Fibroblast of mammary gland (primary cell): ENCODE results near the gene FYN.

Source experiments
- DNase-seq: peaks from one replicate; pipeline ENCODE4 v3.0.0-alpha.2; 2010; ENCODE audit warnings: low read depth
- H3K4me3 ChIP-seq: 2 replicates; pipeline ENCODE4 v1.5.1; 2011; ENCODE audit warnings: low read depth, mild to moderate bottlenecking, low read length, moderate library complexity; ENCODE audit not compliant: control insufficient read depth
- TF ChIP-seq, protein P1 (sequence below): conservative IDR thresholded peaks from 2 replicates; pipeline ENCODE4 v1.5.1; 2011; ENCODE audit warnings: low read depth, low read length, inconsistent platforms; ENCODE audit not compliant: control insufficient read depth, insufficient read depth

FYN gene

DNA sequence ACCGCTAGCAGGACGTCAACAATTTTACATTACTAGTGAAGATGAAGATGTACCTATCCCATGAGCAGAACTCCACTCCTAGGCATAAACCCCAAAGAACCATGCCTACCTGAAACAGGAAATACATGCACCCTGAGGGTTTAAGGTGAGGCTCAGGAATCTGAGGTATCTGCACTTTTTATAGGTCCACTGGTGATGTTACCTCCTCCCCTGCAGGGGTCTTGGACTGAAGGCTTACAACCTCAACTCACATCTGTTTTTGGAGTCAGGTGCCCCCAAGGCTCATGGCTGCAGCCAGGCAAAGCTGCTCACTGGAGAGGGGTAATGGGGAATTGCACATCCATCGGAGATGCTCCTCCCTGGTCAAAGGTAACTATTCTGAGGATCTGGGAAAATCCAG lies 135.1 kb downstream of the FYN start:
- DNase-seq: no peak
- no peak overlapping the region for H3K4me3 ChIP-seq
- TF ChIP-seq, protein P1, sequence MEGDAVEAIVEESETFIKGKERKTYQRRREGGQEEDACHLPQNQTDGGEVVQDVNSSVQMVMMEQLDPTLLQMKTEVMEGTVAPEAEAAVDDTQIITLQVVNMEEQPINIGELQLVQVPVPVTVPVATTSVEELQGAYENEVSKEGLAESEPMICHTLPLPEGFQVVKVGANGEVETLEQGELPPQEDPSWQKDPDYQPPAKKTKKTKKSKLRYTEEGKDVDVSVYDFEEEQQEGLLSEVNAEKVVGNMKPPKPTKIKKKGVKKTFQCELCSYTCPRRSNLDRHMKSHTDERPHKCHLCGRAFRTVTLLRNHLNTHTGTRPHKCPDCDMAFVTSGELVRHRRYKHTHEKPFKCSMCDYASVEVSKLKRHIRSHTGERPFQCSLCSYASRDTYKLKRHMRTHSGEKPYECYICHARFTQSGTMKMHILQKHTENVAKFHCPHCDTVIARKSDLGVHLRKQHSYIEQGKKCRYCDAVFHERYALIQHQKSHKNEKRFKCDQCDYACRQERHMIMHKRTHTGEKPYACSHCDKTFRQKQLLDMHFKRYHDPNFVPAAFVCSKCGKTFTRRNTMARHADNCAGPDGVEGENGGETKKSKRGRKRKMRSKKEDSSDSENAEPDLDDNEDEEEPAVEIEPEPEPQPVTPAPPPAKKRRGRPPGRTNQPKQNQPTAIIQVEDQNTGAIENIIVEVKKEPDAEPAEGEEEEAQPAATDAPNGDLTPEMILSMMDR: no peak

DNA sequence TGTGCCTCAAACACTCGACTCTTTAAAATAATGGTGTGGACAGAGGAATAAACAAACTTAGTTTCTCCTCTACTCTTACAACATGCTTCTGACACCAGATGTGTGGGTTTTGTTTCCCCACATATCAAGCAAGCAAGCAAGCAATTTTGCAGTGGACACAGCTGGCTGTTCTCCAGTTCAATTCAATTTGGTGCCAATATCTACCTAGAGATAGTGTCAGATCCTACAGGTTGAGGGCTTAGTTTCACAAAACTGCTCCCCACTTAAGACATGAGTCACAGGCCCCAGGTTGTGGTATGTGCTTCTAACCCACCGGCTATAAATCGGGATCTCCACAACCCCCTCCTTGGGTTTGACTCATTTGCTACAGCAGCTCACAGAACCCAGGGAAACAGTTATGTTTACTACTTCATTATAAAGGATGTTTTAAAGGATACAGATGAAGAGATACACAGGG lies 136.2 kb downstream of the FYN start:
- H3K4me3 ChIP-seq: no peak overlapping the region
- DNase-seq: peak; percentile 67
- TF ChIP-seq, protein P1: no peak

DNA sequence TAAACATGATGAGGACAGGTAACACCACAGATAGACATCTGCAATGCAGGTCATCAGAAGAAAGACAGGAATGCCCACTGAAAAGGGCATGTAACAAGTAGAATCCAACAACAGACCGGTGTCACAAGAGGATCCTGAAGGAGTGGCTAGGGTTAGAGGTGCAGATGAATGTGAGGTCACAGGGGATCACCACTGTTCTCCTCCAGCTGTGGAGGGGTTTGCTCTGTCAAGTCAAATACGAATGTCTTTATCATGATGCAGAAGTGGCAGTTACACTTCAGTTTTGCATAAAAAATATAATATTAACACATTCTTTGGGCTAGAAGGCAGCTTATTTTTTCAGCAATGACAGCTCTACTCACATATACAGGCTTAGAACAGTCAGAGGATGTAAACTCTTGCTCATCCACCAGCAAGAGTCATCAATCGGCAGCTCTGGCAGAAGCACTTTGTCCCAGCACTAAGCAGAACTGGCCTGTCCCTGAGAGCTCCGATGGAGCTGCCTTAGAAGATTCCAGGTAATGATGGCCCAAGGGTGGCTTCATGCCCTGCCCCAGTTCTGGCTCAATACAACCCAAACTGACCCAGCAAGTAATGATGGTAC lies 137.1 kb downstream of the FYN start:
- DNase-seq: peak; percentile 38
- H3K4me3 ChIP-seq: no peak overlapping the region
- TF ChIP-seq, protein P1: no peak

DNA sequence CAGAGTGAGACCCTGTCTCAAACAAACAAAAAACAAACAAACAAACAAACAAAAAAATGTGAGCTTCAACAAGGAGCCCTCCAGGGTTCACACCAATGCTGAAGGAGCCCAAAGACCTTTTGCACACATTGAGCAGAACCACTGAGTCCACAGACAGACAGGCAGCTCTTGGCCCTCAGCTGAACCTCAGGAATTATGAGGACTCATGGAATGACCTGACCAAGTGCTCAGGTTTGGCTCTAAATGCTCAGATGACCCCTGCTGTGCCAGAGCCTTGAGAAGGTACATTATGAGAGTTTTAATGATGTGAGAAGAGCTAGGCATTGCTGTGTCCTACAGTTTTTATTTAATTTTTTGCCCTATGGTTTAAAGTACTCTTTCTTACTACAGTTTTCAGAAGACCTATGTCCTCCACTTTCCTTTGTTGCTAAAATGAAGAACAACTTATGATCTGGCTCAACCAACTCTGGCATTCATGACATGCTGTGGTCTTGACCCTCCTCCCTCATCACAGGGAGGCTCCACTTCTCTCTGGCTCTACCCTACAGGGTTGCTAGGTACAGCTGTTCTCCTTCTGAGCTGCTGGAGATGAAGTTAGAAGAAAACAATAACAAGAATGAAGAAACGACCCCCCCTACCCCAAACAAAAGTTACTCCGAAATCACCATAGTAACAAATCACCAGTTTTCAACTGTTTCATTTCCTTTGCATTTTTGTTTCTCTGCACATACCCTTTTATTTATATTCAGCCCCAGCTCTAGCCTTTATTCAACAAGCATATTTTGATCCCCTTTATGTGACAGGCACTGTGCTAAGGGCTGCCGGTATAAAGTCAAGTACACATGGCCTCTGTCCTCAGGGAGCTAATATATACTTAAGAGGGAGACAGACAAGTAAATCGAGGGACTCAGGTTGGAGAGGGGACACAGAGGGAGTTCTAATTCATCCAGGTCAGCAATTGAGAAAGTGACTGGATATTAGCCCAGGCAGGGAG lies 138.9 kb downstream of the FYN start:
- no peak overlapping the region for H3K4me3 ChIP-seq
- TF ChIP-seq, protein P1: no peak
- no peak for DNase-seq

DNA sequence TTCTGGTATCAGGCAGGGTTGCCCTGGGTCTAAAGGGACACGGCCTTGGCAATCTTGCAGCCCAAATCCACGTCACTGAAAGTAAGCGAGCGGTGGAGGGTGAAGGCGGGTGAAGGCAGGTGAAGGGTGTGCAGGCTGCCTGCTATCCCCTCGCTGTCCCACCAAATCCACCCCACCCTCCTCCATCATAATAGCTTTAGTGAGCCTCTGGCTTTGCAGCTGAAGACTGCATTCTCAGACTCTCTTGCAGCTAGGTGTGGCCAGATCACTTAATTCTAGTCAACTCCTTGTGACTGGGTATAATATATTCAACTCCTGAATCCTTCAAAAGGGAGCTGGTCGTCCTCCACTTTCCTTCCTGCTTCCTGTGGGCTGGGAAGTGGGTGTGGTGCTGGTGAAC lies 140.9 kb downstream of the FYN start:
- TF ChIP-seq, protein P1: no peak
- no peak for DNase-seq
- H3K4me3 ChIP-seq: no peak overlapping the region

DNA sequence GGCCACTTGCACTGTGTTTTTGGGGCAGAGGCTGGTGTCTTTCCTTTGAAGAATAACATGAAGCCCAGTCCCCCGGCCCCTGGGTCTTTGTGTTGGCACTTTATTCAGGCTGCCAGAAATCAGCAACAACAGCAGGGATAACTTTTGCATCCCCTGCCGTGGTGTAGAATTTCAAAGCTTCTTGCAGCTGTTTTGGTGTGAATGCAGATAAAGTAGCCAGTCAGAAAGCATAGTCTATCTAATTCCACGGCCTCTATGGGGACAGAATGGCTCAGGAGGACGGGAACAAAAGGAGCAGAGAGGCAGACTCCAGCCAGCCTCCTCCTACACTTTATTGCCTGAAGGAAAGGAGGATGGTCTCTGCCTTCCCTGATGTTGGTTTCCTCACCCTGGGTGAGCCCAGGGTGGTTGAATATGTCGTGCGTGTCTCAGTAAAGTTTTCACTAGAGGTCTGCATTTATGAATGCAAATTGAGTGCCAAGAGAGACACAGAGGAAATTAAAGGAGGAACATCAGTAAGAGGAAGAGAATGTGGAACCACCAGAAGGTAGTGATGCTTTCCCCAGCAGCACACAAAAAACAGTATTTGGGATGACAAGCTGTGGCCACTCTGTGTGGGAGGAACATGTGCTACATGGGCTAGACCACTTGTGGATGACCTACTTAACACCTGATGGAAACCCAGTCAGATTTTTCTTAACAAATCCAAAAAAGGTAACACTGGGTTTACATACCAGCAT lies 141.6 kb downstream of the FYN start:
- H3K4me3 ChIP-seq: no peak overlapping the region
- TF ChIP-seq, protein P1: no peak
- no peak for DNase-seq
